Brain pericyte (primary cell): ENCODE results near the gene WBP4.
"Not testable (repeated sequence)": the region's sequence is repeated elsewhere in the genome, so short reads cannot be mapped to it uniquely, and the experiment has no call there.

Experiments used
- DNase-seq: peaks from one replicate; pipeline ENCODE4 v3.0.0-alpha.2; 2012; ENCODE audit warnings: low read depth, low spot score

WBP4 gene

DNA sequence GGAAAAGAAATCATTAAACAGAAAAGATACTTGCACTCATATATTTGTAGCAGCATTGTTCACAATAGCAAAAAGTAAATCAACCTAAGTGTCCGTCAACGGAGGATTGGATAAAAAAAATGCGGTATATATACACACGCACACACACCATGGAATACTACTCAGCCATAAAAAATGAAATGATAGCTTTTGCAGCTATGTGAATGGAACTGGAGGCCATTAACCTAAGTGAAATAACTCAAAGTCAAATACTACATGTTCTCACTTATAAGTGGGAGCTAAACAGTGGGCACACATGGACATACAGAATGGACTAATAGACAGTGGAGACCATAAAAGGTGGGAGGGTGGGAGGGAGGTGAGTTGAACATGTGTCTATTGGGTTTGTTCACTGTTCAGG lies 18.4 kb downstream of the WBP4 start:
- DNase-seq: no peak

DNA sequence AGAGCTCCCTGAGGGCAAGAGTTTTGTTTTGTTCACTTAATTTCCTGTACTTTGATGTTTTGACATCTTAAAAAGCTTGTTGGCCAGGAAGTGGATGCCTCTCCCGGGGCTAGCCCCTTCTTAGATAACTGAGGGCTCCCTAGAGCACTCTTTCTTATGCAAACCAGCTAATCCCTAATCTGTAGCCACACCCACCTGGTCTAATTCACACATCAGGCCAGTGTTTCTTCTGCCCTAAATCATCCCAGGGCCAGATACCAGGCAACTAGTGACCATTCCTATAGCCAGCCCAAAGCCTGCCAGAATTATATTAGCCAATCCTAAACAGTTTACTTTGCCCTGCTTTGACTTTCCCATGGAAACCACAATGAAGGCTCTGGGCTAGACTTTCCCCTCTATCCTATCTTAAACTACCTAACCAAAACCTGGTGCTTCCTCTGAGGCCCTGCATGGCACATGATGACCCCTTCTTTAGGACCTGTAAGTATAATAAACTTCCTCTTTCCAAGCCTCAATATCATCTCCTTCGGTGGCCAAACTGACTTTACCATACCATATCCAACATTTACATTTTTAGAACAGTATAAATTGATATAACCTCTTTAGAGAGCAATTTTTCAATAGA lies 24.8 kb downstream of the WBP4 start:
- DNase-seq: no peak

DNA sequence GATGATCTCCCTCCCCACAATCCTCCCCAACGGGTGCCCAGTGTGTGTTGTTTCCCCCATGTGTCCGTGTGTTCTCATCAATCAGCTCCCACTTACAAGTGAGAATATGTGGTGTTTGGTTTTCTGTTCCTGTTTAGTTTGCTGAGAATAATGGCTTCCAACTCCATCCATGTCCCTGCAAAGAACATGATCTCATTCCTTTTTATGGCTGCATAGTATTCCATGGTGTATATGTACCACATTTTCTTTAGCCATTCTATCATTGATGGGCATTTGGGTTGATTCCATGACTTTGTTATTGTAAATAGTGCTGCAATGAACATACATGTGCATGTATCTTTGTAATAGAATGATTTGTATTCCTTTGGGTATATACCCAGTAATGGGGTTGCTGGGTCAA lies 34.4 kb downstream of the WBP4 start:
- not testable (repeated sequence) for DNase-seq

DNA sequence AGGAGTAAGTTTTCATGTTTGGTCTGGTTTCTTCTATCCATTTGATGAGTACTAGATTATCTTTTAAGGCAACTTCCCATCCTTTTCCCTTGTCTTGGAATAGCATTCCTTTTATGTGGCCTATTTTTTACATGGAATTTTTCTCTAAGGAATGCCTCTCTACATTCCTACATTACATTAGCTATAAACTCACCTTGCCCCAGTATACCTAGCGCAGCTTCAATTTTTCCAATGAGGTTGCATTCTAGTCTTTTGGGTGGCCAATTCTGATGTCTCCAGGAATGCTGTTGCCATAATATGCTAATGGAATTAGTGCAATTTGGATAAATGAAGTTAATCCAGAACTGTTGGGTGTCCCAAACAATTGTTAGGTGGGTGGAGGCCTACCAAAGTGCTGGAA lies 37.5 kb downstream of the WBP4 start:
- no peak for DNase-seq

DNA sequence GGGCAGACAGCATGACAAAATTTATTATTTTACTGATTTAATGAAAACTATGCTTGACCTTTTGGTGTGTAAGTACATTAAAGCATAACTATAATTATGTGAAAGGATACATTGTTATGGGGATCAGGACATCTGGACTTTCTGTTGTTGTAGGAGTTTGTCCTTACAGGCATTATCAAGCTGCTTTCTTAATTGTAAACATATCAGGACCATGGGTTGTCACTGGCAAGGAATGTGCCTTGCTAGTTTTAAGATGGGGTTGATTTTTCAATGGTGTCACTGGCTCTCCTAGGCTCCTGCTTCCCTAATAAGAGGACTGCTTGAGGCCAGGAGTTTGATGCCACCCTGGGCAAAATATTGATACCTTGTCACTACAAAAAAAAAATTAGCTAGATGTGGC lies 38.7 kb downstream of the WBP4 start:
- DNase-seq: no peak

DNA sequence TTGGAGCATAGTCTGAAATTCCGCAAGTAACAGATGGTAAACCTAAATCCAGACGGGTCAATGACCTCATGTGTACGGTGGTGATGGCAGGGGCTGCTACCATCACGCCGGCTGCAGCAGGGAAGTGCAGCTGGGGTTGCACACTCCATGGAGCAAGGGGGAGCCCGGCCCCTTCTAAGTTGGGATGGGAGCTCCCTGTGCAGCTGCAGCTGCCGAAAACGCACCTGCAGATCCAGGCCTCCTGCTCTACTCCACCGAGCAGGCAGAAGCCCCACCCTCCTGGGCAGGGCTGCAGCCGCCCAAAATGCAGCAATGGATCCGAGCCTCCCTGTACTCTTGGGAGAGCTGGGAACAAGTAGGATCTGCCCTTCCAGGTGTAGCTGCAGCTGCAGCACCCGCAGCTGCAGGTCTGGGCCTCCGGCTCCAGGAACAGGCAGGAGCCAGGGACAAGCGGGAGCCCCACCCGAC lies 45.8 kb downstream of the WBP4 start:
- no peak for DNase-seq

DNA sequence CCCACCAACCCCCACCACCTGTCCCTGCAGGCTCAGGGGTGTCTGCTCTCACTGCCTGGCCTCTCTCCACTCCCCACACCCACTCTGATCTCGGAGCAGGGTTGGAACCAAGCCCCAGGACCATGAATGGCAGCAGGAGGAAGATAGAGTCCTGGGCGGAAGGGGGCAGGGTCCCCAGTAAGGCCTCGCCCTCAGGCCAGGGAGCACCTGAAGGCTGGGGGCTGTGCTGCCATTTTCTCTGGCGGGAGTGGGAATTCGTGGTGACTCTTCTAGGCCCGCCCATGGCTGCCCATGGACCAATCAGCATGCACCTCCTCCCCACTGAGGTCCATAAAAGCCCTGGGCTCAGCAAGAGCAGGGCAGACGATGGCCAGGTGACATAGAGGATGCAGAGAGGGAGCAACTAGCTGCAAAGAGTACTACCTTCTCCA lies 46.3 kb downstream of the WBP4 start:
- DNase-seq: no peak

DNA sequence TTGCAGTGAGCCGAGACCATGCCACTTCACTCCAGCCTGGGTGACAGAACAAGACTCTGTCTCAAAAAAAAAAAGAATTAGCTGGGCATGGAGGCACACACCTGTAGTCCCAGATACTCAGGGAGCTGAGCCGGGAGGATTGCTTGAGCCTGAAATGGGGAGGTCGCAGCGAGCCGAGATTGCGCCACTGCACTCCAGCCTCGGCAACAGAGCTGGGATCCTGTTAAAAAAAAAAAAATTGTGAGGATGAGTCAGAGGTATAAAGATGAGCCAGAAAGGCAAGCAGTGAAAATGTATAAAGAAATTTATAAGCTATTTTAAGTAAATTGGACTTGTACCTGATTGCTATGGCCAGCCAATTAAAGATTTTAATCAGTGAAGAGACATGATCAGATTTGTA lies 50.1 kb downstream of the WBP4 start:
- DNase-seq: no peak

DNA sequence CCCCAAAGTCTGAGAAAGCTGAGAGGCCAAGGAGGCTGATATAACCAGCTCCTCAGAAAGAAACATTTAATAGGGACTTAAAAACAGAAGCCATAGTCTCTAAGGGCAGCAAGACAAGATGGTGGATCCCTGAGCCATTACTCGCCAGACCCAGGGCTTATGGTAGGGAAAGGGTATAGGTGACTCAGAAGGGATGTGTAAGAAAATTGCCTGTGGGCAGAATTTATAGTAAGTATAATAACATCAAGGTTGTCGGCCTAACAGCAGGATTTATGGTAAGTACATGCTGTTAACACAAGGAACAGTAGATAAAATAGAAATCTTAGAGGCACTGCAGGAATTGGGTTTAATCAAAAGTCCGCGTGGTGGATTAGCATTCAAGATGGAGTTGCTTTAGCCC lies 56.6 kb downstream of the WBP4 start:
- no peak for DNase-seq

DNA sequence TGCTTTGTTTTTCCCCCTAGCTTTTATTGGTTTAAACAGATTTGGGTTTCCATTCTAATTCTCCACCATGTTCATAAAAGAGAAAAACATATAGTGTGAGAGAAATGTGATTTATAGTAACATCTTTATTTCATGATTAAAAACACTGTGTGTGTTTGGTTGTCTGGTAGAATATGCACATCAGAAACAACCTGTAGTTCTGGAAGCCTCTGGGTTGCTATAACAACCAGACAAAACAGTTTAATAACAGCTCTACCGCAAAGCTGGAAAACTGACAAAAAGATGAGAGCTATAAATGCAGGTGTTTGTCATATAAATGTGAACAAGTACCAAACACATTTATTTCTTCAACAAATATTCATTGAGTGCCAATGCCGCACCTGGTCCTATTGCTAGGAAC lies 61.5 kb downstream of the WBP4 start:
- no peak for DNase-seq

DNA sequence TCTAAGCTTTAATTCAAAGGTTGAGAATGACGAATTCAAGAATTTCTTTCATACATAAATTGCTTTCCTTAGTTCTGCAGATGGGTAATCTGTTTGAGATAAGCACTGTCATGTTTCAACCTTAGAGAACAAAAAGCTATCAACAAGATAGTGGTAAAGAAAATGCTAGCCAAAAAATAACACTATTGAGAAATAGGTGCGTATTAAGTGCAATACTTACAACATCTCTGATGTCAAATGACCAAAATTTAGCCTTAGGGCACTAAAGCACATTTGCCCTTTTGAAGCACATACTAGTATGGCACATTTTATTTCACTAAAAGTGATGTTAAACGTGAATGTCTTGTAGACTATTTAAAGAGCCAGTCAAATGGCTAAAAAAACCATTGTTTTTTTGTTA lies 66.4 kb downstream of the WBP4 start:
- no peak for DNase-seq

DNA sequence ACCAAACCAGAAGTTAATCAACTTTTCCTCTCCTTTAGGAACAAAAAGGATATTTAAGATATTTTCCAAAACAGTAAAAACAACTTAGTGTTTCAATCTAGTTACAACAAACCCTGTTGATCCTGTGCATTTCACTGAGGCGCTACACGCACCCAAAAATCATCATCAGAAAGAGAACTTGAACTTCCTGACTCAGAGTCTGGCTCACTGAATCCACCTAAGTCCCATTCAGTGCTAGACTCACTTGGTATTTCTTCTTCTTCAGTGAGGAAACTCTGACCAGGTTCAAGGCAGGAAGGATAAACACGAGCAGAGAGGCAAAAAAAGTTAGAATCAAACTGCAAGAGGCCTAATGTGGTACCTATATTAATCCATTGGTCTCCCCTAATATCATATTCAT lies 69.0 kb downstream of the WBP4 start:
- no peak for DNase-seq

DNA sequence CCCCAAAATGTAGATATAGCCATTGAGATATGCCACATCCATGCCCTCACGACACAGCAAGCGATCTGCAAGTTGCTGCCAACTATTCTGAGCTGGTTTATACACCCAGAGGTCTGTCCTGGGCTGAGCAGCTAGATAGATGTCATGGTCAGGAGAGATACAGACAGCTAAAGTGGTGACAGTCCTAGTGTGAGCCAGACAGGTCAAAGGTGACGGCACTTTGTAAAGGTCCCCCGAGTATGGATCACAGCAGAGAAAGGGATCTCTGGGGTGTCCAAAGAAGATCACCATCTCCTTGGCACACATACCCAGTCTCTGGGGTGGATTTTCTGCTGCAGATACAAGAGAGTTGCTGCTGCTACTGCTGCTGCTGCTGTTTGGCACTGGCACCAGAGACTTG lies 69.9 kb downstream of the WBP4 start:
- DNase-seq: not testable (repeated sequence)

DNA sequence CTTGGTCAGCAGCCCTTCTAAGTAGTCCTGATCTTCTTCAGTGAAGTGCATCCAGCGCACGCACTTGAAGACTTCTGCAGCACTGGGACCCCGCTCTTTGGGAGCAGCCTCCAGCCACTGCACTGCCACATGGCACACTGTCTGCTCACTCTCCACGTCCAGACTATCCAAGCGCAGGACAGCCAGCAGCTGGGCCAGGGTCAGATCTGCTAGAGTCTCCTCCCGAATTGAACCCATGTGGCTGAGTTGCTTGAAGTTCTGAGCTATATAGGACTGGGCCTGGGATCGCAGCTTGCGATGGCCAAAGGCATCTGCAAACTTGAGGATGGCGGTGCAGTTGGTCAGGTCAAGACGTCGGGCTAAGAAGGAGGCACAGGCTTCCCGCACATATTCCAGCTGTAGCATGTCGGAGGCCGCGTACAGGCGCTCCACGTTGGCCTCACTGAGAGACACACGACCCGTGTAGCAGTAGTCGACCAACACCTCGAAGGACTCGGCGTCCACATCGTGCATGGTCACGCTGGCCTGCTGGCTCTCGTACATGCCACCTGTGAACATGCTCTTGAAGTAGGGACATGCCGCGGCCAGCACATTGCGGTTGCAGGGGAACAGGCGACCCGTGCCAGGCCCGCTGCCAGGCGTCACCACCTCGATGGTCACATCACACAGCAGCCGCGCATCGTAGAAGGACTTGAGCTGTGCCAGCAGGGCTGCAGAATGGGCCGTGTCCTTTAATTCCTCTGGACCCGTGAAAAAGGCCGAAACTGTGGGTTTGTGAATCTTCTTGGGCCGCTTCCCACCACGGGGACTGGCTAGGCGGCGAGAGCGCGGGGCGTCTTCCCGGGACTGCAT lies 70.6 kb downstream of the WBP4 start:
- not testable (repeated sequence) for DNase-seq

DNA sequence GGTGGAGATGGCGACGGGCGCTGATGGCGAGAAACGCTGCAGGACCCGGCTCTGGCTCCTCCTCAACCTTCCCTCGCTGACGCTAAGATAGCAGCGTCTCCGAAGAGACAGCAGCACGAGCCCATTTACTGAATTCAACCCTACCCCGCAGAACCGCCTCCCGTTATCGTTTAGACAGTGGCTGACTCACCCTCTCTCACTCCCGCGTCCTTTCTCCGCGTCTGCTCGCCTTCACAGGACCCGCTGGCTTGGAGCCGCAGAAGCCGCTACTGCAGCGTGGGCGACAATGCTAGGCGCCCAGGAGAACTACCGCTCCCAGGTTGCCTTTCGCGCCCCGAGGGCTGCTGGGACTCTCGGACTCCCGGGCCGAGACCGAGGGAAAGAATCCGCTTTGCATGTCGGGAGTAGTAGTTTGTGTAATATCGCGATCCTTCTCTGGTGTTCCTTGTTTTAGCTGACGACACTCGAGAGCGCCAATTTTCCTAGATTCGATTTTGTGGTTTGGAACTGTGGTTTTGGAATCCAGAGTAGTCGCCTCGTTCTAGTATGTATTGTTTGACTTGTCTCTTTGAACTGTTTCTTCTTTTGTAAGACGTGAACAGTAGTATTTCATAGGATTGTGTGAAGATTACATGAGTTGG lies 71.3 kb downstream of the WBP4 start, which contains the start of gene KBTBD6:
Gene KBTBD6 (minus strand): TSS at position 291 of the 641 bp plus-strand sequence. CDS start 291 bp downstream, outside the sequence.
- DNase-seq: peak; percentile 93
